ENCODE results near the gene ITGBL1. TPM values are rescaled to one million over a fixed set of nuclear protein-coding genes. Genes with fewer than 3 reads are reported as not detected.

ITGBL1 gene
- total and polyA plus RNA-seq, 2 of the 13 experiments (the other 11 are each of a cell fraction or from before 2014, with no cell fraction given), result 0.02 TPM; not detected in 1

DNA sequence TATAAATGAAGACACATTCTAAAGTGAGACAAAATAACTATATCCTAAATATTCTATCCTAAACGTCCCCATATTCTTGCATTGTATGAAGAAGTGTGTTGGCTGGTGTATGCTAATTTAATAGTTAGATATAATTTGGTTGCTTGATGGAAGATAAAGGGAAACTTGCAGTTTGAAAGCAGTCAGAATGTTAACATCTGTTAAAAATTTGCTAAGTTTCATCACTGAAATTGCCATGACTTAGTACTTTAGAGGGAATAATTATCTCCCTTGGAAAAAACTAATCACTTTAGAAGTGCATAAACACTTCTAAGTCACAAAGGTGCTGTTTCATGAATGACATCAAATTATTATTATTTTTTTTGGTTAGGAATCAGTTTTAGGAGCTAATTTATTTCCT lies 61.6 kb downstream of the ITGBL1 start:
- Histone ChIP-seq H3K9me3 (ENCODE audit: low read length) (no peaks in the 10 kb centered on the region), H3K9ac (ENCODE audit: insufficient read depth, low read depth, low read length) (no peak overlapping the region), H3K79me2 (ENCODE audit: insufficient read depth, low read length) (no peaks in the 10 kb centered on the region), H3K4me1 (ENCODE audit: insufficient read depth, low read length) (no peaks in the 10 kb centered on the region), H3K4me2 (ENCODE audit: low read depth, low read length) (no peak overlapping the region), H2AFZ (ENCODE audit: low read length) (no peak overlapping the region), H4K20me1 (ENCODE audit: insufficient read depth, low read length) (no peaks in the 10 kb centered on the region), H3K27ac (ENCODE audit: extremely low read length, insufficient read depth, low read length) (no peak overlapping the region), H3K36me3 (replicated peaks in 1 of 2; ENCODE audit: control insufficient read depth in 1 of 2, insufficient read depth in 2 of 2, low read length in 2 of 2) (no peaks in the 10 kb centered on the region), H3K4me3 (replicated peaks in 1 of 3; ENCODE audit: insufficient read depth in 1 of 3, low read depth in 2 of 3, low read length in 3 of 3) (no peak overlapping the region), H3K27me3 (ENCODE audit: control insufficient read depth in 1 of 2, insufficient read depth in 2 of 2, low read length in 2 of 2) (no peaks in the 10 kb centered on the region)
- ATAC-seq (no peak), DNase-seq (ENCODE audit: low spot score) (no peak), FAIRE-seq (no peak)
- in situ Hi-C loops (cut with HindIII; ENCODE audit: extremely low pct_ligation_motif_present, low pct_unique_long_range_greater_than_20kb), result loop anchor here (5.0 kb wide), 1 partner anchor 243 kb away; no protein-coding TSS in a partner anchor
- POLR2A ChIA-PET, result no interaction called here
- BruUV-seq (replicated peaks), result no TSS peak
- 0% methylated on average over 1 of the region's 1 CpG for WGBS (ENCODE audit: low lambda C conversion rate)
- intact Hi-C loops (cut with micrococcal nuclease; ENCODE audit: unreplicated experiment), result loop anchor here (1.0 to 5.0 kb wide), 3 partner anchors 243 to 403 kb away; no protein-coding TSS in a partner anchor
- TF ChIP-seq GFI1 (CRISPR knock-in tag; IDR thresholded peaks at IDR 0.05; ENCODE audit: borderline replicate concordance) (no peak), MED1 (CRISPR knock-in tag; IDR thresholded peaks at IDR 0.05) (no peak)
- CTCF ChIA-PET (ENCODE audit: low intra/inter-chr PET ratio, low total read pairs), result interaction anchor here (1.6 kb wide), 1 partner anchor 243 kb away, joined by 15 read pairs; no protein-coding TSS in a partner anchor

DNA sequence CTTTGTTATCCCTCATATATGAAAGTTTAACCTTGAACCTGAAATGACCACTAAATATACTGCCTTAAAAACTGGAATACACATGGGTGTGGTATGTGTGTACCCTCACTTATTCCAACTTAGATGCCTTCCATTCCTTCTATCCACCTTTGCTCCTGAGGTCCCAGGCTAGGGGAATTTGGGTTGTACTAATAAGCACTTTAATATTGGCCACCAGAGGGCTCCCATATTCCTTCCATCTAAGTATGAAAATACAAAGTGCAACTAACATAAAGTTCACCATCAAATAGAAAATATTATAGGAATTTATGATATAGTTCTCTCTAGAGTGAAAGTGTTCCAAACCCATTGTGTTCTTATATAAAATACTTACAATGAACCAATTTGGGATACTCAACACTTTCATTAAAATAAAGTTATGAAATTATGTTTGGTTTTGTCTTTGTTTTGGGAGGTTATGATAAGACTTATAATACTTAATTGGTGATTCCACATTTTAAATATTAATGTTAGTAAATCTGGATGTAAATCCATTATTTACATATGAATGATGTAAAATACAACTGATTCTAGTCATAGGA lies 62.3 kb downstream of the ITGBL1 start:
- Histone ChIP-seq H3K27ac (ENCODE audit: extremely low read length, insufficient read depth, low read length) (no peak overlapping the region), H3K9me3 (ENCODE audit: low read length) (no peaks in the 10 kb centered on the region), H4K20me1 (ENCODE audit: insufficient read depth, low read length) (no peaks in the 10 kb centered on the region), H3K9ac (ENCODE audit: insufficient read depth, low read depth, low read length) (no peak overlapping the region), H3K4me2 (ENCODE audit: low read depth, low read length) (no peak overlapping the region), H3K36me3 (replicated peaks in 1 of 2; ENCODE audit: control insufficient read depth in 1 of 2, insufficient read depth in 2 of 2, low read length in 2 of 2) (no peaks in the 10 kb centered on the region), H3K27me3 (ENCODE audit: control insufficient read depth in 1 of 2, insufficient read depth in 2 of 2, low read length in 2 of 2) (no peaks in the 10 kb centered on the region), H3K4me1 (ENCODE audit: insufficient read depth, low read length) (no peaks in the 10 kb centered on the region), H3K79me2 (ENCODE audit: insufficient read depth, low read length) (no peaks in the 10 kb centered on the region), H3K4me3 (replicated peaks in 1 of 3; ENCODE audit: insufficient read depth in 1 of 3, low read depth in 2 of 3, low read length in 3 of 3) (no peak overlapping the region), H2AFZ (ENCODE audit: low read length) (no peak overlapping the region)
- in situ Hi-C loops (cut with HindIII; ENCODE audit: extremely low pct_ligation_motif_present, low pct_unique_long_range_greater_than_20kb) (loop anchor here (5.0 kb wide), 1 partner anchor 243 kb away; no protein-coding TSS in a partner anchor), intact Hi-C loops (cut with micrococcal nuclease; ENCODE audit: unreplicated experiment) (loop anchor here (1.0 to 5.0 kb wide), 3 partner anchors 243 to 403 kb away; no protein-coding TSS in a partner anchor)
- BruUV-seq (replicated peaks), result no TSS peak
- CTCF ChIA-PET (ENCODE audit: low intra/inter-chr PET ratio, low total read pairs), result interaction anchor here (1.6 kb wide), 1 partner anchor 242 kb away, joined by 15 read pairs; no protein-coding TSS in a partner anchor
- POLR2A ChIA-PET, result no interaction called here
- DNase-seq (ENCODE audit: low spot score) (peak; percentile 48), ATAC-seq (peak; percentile 78), FAIRE-seq (no peak)
- peak; percentile 62 for TF ChIP-seq STAG1 (CRISPR knock-in tag; IDR thresholded peaks at IDR 0.05)
- no peak for TF ChIP-seq ZNF234 (CRISPR knock-in tag; conservative IDR thresholded peaks at IDR 0.05)
- no peak for TF ChIP-seq GTF2F1 (IDR thresholded peaks at IDR 0.05; ENCODE audit: low read length)
- TF ChIP-seq, protein P1, sequence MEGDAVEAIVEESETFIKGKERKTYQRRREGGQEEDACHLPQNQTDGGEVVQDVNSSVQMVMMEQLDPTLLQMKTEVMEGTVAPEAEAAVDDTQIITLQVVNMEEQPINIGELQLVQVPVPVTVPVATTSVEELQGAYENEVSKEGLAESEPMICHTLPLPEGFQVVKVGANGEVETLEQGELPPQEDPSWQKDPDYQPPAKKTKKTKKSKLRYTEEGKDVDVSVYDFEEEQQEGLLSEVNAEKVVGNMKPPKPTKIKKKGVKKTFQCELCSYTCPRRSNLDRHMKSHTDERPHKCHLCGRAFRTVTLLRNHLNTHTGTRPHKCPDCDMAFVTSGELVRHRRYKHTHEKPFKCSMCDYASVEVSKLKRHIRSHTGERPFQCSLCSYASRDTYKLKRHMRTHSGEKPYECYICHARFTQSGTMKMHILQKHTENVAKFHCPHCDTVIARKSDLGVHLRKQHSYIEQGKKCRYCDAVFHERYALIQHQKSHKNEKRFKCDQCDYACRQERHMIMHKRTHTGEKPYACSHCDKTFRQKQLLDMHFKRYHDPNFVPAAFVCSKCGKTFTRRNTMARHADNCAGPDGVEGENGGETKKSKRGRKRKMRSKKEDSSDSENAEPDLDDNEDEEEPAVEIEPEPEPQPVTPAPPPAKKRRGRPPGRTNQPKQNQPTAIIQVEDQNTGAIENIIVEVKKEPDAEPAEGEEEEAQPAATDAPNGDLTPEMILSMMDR (CRISPR knock-in tag; IDR thresholded peaks at IDR 0.05), result peak; percentile 59
- no peak for TF ChIP-seq SETDB1 (CRISPR knock-in tag; IDR thresholded peaks at IDR 0.05; ENCODE audit: borderline replicate concordance)
- TF ChIP-seq ZKSCAN5 (CRISPR knock-in tag; IDR thresholded peaks at IDR 0.05), result no peak
- no peak for TF ChIP-seq ISL2 (CRISPR knock-in tag; IDR thresholded peaks at IDR 0.05)
- TF ChIP-seq BHLHE40 (IDR thresholded peaks at IDR 0.05; ENCODE audit: low read length), result no peak
- TF ChIP-seq ZNF451 (CRISPR knock-in tag; IDR thresholded peaks at IDR 0.05), result no peak
- no peak for TF ChIP-seq POLR2AphosphoS5 (IDR thresholded peaks at IDR 0.05; ENCODE audit: low read depth, low read length)
- TF ChIP-seq SMC3 (IDR thresholded peaks at IDR 0.05; ENCODE audit: low read length), result peak; percentile 65
- TF ChIP-seq ZSCAN30 (CRISPR knock-in tag; IDR thresholded peaks at IDR 0.05), result no peak
- no peak for TF ChIP-seq TOPORS (CRISPR knock-in tag; IDR thresholded peaks at IDR 0.05)

Measured in HepG2 (cell line).